Activated CD4-positive, alpha-beta T cell treated with anti-CD3 and anti-CD28 coated beads, Interleukin-2, Interleukin-4, amounts not matched to agents 100 ng/mL and 50 ng/mL, durations not matched to agents 16 hours and 8 hours (primary cell): ENCODE results near the gene EVL.
"Not testable (repeated sequence)": the region's sequence is repeated elsewhere in the genome, so short reads cannot be mapped to it uniquely, and the experiment has no call there.

Source experiments
- DNase-seq: peaks from one replicate; pipeline ENCODE4 v3.0.0-alpha.2; 2020; ENCODE audit warnings: low spot score

EVL gene

DNA sequence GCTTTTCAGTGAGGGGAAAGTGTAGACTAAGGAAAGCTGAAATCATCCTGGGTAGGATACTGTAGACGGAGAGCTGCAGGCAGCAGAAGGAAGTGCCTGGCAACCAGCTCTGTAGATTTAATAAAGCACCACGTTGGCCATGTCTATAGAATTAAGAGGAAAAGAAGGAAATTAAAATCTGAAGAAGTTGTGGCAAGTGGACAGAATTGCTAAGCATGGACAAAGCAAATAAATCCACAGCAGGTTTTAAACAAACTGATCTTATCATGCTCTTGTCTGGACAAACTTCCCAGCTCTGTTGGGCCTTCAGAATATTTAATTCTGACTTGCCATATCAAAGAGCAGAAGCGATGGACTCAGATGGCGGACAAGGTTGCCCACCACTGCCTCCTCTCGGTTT lies 27.2 kb upstream of the EVL start:
- no peak for DNase-seq

DNA sequence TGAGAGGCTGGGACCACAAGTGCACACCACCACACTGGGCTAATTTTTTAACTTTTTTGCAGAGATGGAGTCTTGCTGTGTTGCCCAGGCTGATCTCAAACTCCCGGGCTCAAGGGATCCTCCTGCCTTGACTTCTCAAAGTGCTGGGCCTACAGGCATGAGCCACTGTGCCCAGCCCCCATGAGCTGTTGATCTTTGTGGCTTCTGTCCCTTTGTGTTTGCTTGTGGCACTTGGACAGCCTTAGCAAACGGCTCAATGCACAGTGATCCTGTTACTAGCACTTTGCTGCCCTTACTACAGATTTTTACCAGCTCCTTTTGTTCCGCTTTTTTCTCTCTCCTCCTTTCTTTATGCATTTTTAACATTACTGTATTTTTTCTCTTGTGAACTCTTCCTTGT lies 25.3 kb upstream of the EVL start:
- no peak for DNase-seq

DNA sequence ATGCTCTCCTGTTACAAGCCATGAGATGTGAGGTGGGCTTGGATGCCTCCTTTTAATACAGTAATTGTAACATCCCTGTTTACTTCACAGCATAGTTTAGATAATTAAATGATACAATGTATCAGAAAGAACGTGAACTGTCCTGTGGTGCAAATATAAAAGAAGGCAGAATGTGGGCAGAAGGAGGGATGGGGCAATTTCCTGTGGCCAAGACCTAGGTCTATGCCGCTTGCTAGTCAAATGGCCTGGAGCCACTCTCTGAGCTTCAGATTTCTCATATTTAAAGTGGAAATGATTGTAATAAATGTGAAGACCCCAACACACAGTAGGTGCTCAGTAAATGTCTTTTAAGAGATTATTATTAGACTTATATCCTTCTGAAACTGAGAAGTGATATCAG lies 24.0 kb upstream of the EVL start:
- DNase-seq, result no peak

DNA sequence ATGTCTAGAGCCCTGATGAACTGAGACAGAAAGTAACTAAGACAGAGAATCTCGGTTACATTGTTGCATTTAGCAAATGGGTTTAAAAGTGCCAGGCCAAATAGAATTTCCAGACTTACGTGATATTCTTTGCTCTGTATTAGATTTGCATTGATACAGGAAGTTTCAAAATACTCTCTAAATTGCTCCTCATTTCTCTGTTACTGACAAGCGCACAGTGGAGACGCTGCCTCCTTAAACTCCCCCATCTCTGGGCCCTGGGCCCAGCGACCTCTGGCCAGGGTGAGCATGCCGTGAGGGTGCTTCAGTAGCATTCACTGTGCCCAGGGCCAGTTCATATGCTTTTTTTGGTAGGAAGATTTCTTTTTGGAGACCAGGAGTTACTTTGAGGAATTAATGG lies 22.9 kb upstream of the EVL start:
- DNase-seq, result no peak

DNA sequence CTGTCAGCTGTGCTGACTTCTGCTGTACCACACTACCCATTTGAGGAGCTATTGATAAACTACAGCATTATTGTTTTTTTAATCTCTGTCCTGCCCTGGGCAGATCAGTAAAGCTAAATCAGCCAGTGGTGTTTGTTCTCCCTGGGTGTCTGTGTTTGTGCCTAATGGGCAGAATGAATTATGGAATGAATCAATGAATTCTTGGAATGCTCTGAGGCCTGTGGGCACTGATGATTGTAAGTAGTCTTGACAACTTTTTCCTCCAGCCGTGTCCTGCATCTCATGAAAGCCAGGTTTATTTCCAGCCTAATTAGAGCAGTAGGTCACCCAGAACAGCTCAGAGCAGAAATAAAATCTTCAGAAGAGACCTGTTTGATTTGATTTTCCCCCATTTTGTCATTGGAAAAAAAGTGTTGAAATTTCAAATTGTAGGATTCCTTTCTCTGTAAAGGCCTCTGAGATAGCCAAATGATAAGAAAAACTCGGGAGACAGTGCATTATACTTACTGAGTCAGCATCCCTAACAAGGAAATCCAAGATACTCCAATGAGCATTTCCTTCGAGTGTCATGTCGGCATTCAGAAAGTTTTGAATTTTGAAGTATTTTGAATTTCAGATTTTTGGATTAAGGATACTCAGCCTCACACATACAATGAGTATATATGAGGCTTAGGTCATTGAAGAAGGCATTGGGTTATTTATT lies 19.4 kb upstream of the EVL start:
- no peak for DNase-seq

DNA sequence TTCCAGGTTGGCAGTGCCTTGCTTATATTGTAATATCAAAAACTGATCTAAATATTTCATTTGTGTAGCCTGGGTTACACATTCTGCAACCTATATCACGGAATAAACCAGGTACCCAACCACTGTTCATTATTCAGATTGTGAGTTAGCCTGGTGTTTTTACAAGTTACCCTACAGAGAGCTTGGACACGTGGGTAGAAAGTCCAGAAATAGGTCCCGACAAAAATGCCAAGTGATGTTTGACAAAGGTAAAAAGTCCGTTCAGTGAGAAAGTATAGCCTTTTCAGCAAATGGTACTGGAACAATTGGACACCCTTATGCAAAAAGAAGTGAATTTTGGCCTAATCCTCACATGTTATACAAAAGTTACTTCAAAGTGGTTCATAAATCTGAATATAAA lies 17.6 kb upstream of the EVL start:
- DNase-seq, result no peak

DNA sequence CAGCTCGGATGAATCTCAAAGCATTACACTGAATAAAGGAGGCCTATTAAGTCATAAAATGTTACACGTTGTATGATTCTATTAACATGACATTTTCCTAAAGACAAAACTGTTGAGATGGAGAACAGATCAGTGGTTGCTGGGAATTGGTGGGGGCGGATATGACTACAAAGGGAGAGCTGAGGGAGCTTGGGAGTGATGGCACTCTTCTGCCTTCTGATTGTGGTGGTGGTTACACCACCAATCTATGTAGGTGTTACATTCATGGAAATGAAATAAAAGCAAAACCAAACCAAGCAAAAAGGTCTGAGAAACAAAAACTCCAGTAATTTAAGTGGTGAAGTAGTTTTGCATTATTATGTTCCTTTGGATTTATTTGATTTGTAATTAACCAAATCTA lies 16.4 kb upstream of the EVL start:
- DNase-seq, result peak; percentile 23

DNA sequence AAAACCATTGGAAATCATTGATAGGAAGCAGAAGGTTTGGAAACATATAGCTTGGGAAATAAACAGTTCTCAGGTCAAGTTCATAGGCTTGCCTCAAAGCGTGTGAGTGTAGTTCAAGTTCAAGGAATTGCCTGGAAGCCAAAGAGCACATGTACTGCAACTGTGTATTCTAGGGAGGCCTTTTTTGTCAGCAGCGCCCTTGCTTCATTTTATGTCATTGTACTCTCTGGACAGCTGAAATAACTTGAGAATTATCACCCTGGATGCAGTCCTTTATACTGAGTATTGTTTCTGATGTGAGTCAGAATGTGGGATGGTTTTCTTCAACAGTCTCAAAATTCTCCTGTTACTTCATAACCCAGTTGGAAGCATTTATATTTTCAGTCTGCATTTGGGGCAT lies 16.0 kb upstream of the EVL start:
- DNase-seq, result no peak

DNA sequence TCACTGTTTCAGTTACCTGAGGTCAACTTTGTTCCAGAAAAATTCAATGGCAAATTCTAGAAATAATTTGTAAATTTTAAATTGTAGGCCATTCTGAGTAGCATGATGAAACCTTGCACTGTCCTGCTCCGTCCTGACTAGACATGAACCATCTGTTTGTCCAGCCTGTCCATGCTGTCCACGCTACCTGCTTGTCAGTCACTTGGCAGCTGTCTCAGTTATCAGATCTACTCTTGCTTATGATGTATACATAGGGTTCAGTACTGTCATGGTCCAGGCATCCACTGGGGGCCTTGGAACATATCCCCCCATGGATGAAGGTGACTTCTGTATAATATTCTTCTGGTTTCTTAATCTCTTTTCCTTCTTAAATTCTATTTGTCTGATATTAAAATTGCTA lies 14.1 kb upstream of the EVL start:
- no peak for DNase-seq

DNA sequence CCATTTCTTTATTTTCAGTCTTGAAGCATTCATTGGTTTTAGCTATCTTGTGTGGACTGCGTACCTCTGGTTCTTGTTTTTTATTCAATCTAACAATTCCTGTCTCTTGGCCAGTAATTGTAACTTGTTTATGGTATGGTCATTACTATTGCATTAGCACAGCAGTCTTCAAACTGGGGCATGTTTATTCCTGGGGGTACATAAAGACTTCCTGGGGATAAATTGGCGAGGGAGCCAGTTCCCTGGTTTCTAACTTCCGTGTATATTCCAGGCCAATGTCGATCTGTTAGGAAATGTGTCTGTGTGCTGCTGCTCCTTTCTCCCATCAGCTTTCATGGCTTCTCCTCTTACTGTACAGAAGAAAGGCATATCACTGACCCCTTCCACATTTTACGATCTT lies 13.7 kb upstream of the EVL start:
- no peak for DNase-seq

DNA sequence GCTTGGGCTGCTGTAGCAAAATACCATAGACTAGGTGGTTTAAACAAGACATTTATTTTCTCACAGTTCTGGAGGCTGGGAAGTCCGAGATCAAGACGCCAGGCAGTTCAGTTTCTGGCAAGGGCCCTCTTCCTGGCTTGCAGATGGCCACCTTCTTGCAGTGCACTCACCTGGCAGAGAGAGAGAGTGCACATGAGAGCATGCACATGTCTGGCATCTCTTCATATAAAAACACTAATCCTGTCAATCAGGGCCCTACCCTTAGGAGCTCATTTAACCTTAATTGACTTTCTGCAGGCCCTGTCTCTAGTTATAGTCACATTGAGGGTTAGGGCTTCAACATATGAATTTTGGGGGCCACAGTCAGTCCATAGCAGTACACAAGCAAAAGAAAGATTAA lies 12.4 kb upstream of the EVL start:
- no peak for DNase-seq

DNA sequence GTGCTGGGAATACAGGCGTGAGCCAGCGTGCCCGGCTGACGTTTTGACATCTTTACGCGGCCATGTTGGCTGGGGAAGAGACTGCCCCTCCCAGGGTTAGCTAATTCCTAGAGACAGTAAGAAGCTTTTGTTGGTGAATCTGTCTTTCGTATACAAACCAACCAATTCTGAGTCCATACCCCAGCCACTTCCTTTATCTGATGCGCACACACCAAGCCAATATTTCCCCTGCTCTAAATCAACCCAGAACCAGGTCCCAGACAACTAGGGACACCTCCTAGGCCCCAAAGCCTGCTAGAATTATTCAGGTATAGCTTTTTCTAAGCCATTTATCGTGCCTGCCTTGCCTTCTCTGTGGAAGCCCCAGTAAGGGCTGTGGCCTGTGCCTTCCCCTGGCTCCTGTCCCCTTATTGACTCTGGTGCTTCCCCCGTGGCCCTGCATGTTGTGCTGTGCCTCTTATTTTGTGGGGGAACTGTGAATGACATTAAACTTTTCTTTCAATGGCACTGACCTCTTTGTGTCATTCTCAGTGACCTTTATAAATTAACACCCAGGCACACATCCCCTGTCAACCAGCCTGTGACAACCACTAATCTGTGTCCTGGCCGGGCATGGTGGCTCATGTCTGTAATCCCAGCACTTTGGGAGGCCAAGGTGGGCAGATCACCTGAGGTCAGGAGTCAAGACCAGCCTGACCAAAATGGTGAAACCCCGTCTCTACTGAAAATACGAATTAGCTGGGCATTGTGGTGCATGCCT lies 10.7 kb upstream of the EVL start:
- no peak for DNase-seq

DNA sequence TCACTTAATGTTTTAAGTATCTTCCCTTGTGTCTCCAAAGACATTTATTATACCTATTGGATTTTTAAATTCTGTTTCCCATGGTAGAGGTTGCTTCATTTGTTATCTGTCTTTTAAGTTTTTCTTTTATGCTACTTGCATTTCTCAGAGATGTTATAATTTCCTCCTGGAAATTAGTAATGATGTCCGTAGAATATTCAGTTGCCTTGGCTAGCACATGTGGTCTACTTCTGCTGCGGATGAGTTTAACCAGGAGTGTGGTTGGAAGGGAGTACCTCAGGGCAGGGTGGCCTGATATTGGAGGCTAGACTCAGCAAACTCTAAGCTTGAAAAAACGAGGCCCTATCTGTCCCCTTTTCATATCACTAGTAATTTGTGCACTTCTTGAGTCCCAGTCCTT lies 8.8 kb upstream of the EVL start:
- DNase-seq, result no peak

DNA sequence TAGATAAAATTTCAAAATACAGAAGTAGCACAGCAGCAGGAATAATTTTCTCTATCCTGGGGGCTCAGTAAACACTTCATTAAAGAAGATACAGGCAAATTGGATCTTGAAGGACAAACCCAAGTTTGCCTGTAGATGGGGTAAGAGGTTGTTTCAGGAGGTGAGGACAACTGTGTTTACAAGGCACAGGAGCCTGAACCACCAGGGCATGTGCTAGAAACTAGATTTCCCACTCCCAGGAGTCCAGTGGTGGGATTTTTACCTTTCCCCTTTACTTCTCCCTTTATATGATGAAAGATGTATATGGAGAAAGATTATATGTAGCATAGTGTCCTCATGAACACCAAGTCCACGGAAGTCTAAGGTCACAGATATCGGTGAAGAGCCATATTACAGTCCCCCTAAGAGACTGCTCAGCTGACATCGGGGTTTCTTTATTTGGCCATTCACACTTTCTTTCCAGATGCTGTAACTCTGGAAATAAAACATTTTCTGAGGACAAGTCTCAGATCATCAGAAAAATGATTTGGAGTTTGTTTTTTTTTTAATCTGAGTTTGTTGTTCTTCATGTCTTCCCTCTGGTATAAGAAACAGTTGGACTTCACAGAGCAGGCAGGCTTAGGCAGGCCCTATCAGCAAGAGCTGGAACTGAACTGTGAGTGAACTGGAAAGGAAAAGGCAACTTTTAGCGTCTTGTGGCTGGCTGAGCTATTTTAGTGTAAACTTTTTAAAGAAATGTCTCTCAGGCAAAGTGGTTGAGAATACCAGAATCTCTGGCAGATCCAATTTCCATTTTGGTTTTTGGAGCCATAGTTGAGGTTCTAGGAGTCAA lies 8.0 kb upstream of the EVL start:
- no peak for DNase-seq

DNA sequence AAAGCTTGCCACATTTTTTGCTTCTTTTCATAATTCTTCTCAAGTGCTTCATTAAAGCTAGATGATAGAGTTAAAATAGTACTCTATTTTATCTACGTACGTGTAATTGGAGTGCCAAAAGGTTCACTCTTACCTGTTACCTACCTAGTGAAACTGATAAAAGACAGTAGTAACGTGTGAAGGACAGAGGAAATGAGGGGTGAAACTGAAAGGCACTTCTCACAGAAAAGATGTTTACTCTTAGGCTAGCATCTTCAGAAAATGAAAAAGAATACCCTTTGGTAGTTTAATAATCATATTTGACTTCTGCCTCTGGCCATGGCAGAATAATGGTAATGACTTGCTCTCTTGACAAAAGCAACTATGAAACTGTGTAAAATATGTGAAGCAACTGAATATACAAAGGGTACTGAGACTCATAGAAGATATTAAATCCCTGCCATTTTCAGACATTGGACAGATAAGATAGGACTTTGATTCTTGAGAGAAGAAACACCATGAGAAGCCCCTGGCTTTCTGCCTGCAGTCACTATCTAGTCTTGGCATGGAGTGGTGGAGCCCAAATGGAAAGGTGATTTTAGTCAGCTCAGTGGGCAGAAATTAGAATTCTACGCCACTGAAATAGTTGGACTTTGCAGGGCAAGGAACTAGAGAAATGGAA lies 6.3 kb upstream of the EVL start:
- DNase-seq, result no peak

DNA sequence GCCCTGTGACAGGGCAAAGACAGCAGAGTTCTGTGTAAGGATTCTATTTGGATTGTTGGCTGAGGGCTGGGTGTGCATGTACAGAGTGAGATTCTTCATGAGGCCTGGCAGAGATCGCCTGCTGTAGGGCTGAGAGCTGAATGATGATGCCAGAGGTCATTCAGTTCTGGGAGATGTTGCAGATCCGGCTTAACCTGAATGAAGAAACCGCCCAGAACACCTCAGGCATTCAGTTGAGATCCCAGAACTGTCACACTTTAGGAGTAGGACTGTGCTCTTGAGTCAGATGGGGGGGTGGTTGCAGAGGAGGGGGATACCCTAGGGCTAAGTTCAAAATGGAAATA lies 5.8 kb upstream of the EVL start:
- no peak for DNase-seq

DNA sequence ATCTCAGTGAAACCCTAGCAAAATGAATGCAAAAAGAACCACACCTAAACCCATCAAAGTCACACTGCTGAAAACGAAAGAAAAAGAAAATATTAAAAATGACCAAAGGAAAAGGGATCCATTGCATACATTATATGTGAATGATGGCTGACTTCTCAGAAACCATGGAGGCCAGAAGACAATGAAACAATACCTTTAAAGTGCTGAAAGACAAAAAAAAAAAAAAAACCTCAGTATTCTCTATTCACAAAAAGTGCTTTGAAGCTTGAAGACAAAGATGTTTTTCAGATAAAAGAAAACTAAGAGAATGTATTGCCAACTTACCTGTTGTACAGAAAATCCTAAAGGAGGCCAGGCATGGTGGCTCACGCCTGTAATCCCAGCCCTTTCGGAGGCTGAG lies 4.5 kb upstream of the EVL start:
- DNase-seq, result no peak

DNA sequence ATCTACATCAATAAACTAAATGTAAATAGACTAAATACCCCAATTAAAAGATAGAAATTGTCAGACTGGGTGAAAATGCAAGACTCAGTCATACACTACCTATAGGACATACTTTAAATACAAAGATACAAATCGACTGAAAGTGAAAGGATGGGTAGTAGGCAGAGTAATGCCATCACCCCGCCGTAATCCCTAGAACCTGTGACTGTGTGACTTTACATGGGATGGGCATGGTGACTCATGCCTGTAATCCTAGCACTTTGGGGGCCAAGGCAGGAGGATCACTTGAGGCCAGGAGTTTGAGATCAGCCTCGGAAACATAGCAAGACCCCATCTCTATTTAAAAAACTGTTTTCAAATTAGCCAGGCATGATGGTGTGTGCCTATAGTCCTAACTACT lies 2.6 kb upstream of the EVL start:
- DNase-seq, result peak; percentile 74

DNA sequence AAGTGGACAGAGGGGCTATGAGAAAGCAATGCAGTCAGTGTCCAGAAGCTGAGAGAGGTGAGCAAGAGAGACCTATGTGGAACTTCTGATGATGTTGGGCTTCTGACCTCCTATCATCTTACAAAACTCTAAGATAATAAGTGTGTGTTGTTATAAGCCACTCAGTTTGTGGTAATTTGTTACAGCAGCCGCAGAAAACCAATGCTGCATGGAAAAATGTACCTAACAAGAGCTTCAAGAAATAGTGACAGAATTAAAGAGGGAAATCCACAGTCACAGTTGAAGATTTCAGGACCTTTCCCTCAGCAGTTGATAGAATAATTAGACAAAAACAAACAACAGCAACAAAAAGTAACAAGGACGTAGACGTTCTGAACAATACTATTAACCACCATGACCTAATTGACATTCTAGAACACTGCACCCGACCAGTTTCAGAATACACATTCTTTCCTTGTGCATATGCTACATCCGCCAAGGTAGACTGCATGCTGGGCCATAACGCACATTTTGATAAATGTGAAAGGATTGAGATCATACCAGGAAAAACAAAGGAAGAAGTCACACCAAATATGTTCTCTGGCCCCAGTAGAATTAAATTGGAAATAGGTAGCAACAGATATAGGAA lies 1.8 kb upstream of the EVL start:
- peak; percentile 69 for DNase-seq

DNA sequence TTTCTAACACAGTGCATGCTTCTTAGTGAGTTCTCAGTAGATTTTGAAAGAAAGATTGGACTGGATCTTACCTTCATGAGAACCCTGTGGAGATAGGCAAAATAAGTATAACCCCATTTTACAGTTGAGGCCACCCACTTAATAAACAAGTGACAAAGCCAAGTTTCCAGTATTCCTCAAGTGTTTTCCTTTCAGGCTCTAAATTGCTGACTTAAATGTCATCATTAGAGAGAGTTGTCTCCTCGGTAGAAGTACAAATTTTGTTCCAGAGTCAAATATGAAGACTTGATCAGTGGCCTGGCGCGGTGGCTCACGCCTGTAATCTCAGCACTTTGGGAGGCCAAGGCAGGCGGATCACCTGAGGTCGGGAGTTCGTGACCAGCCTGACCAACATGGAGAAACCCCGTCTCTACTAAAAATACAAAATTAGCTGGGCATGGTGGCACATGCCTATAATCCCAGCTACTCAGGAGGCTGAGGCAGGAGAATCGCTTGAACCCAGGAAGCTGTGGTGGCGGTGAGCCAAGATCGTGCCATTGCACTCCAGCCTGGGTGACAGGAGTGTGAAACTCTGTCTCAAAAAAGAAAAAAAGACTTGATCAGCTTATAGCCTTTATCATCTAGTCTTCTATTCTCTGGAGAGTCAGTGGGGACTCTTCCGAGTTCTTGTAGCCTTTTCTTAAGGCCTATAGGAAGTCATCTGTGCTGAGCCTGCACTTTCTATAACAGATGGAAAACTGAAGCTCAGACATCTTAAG lies 708 bp upstream of the EVL start:
- DNase-seq, result not testable (repeated sequence)

DNA sequence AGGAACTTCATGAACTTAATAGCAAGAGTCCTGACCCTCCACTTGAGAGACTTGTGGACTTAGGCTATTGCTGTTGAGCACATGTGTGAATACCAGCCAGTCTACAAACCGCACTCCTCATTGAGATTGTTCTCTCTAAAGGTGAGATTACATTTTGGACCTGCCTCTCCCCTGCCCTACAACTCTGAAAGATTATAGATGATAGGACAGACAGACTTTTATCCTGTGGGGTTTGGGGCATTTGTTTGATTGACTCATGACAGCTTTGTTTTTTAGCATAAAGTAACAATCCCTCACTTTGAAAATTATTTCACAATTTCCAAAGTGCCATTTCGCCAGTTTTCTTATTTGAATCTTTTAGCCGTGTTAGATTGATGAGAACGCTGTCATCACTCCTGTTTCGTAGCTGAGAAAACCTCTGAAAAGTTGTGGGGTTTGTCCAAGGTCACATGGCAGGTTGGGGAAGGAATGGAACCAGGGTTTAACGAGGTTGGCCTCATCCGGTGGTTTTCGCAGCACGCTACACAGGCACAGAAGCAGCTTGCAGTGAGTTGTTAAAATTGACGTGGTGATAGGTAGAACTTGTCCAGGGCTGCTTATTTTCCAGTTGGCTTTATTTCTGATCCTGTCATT lies 836 bp downstream of the EVL start:
- DNase-seq, result peak; percentile 91
